Colonic mucosa (tissue), 4 donors: ENCODE measurements around the gene CD99. TPM values are rescaled to one million over a fixed set of nuclear protein-coding genes. Genes with fewer than 3 reads are reported as not detected.

Experiments used
- DNase-seq: peaks from one replicate; pipeline ENCODE4 v3.0.0-alpha.2; 2020
- H3K27ac ChIP-seq: fragments of 200-600 bp; one replicate; pipeline ENCODE4 v1.8.0; 2021
- H3K27me3 ChIP-seq: fragments of 200-600 bp; one replicate; pipeline ENCODE4 v1.8.0; 2021
- H3K36me3 ChIP-seq: fragments of 200-600 bp; one replicate; pipeline ENCODE4 v1.8.0; 2021
- H3K4me1 ChIP-seq: fragments of 200-600 bp; one replicate; pipeline ENCODE4 v1.8.0; 2021; ENCODE audit warnings: mild to moderate bottlenecking
- H3K4me3 ChIP-seq: fragments of 200-600 bp; one replicate; pipeline ENCODE4 v1.8.0; 2021
- H3K9ac ChIP-seq, 2 donors: one replicate each; pipeline ENCODE4 v1.7.0; 2013; ENCODE audit warnings: control low read depth in 2 of 2, low read depth in 2 of 2, low read length in 2 of 2
- H3K9me3 ChIP-seq: fragments of 200-600 bp; one replicate; pipeline ENCODE4 v1.8.0; 2021
- CTCF ChIP-seq: fragments of 200-600 bp; IDR thresholded peaks from one replicate; pipeline ENCODE4 v1.8.0; 2022; ENCODE audit warnings: antibody characterized with exemption, mild to moderate bottlenecking
- intact Hi-C: fragments of 100-400 bp; cut with DNase I; formaldehyde crosslinking; loops from one replicate; pipeline ENCODE4 v1.14.1; 2022
- total RNA-seq, 2 donors: library from RNA; stranded (reverse); fragmentation: NEBNext Ultra II Directional in 1 of 2; extraction: Animal tissue kit (Norgen Biotek cat#: 25700) in 1 of 2; gene quantifications; one replicate each; pipeline ENCODE4 v1.2.1, GENCODE V29; 2021
- donor health status: healthy.
- donor health status: DM: no; HTN: no; CAD: no.
- donor health status: DM: no; HTN: no; CAD: no.

The CD99 gene, protein sequence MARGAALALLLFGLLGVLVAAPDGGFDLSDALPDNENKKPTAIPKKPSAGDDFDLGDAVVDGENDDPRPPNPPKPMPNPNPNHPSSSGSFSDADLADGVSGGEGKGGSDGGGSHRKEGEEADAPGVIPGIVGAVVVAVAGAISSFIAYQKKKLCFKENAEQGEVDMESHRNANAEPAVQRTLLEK
- total RNA-seq = 100 to 1,000 TPM; 168 to 202 TPM

- H3K36me3 ChIP-seq = no peaks in the 10 kb centered on the region
- TF ChIP-seq CTCF = no peak
- peak within 1 kb of the TSS; percentile 89 for H3K27ac ChIP-seq
- intact Hi-C loops = no loop called here
- peak within 1 kb of the TSS; percentile 86 to 92 for H3K9ac ChIP-seq
- H3K27me3 ChIP-seq = no peaks in the 10 kb centered on the region
- H3K4me1 ChIP-seq = no peaks in the 10 kb centered on the region
- H3K4me3 ChIP-seq = peak within 1 kb of the TSS; percentile 86
- peak; percentile 93 for DNase-seq
- no peaks in the 10 kb centered on the region for H3K9me3 ChIP-seq
Measured at GRCh38 chrX:2690856-2691542, at the start of gene CD99. TSS of gene CD99 (plus strand) at chrX:2691295. CDS start at chrX:2691361, 66 bp downstream.

- Histone ChIP-seq H3K9ac (no peak overlapping the region), H3K27ac (no peak overlapping the region), H3K4me1 (no peaks in the 10 kb centered on the region), H3K9me3 (no peaks in the 10 kb centered on the region), H3K27me3 (no peaks in the 10 kb centered on the region), H3K4me3 (no peak overlapping the region), H3K36me3 (no peaks in the 10 kb centered on the region)
- intact Hi-C loops = no loop called here
- TF ChIP-seq CTCF = no peak
- no peak for DNase-seq
Measured at GRCh38 chrX:2642146-2642545, 48.9 kb upstream of the CD99 start.

- no peak overlapping the region for H3K27ac ChIP-seq
- no peaks in the 10 kb centered on the region for H3K27me3 ChIP-seq
- H3K4me1 ChIP-seq = no peaks in the 10 kb centered on the region
- no peak overlapping the region for H3K9ac ChIP-seq
- H3K36me3 ChIP-seq = no peaks in the 10 kb centered on the region
- DNase-seq = no peak
- H3K9me3 ChIP-seq = no peaks in the 10 kb centered on the region
- intact Hi-C loops = no loop called here
- no peak for TF ChIP-seq CTCF
- H3K4me3 ChIP-seq = no peak overlapping the region
Measured at GRCh38 chrX:2642791-2643190, 48.3 kb upstream of the CD99 start.

DNA sequence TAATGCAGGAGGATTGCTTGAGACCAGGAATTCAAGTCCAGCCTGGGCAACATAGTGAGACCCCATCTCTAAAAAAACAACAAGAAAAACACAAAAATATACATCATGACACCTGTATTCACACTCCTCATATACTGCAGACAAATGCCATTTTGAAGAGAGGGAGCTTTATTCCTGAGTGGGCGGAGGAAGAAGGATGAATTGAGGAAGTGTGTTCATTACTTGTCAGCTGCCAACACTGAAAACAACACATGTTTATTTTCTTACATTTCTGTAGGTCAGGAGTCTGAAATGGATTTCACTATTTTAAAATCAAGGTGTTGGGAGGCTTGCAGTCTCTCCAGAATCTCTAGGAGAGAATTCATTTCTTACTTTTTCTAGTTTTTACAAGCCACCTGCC is 47.2 kb upstream of the CD99 start:
- intact Hi-C loops = loop anchor here (2.0 kb wide), 1 partner anchor 169 kb away; no protein-coding TSS in a partner anchor
- Histone ChIP-seq H3K36me3 (no peaks in the 10 kb centered on the region), H3K4me3 (no peak overlapping the region), H3K9me3 (no peaks in the 10 kb centered on the region), H3K4me1 (no peaks in the 10 kb centered on the region), H3K27ac (no peak overlapping the region), H3K27me3 (no peaks in the 10 kb centered on the region), H3K9ac (no peak overlapping the region)
- TF ChIP-seq CTCF = no peak
- DNase-seq = no peak

GRCh38 chrX:2645563-2645962 is 45.5 kb upstream of the CD99 start:
- Histone ChIP-seq H3K36me3 (no peaks in the 10 kb centered on the region), H3K9me3 (no peaks in the 10 kb centered on the region), H3K4me1 (no peaks in the 10 kb centered on the region), H3K27me3 (no peaks in the 10 kb centered on the region), H3K4me3 (no peak overlapping the region), H3K9ac (no peak overlapping the region), H3K27ac (no peak overlapping the region)
- intact Hi-C loops = loop anchor here (2.0 kb wide), 1 partner anchor 167 kb away; no protein-coding TSS in a partner anchor
- no peak for TF ChIP-seq CTCF
- no peak for DNase-seq
